GM12874 (cell line): Measurements from ENCODE around the gene NMUR1.

Source experiments
- TF ChIP-seq, protein P1 (sequence below): IDR thresholded peaks from 2 replicates; pipeline ENCODE4 v1.5.1; 2011; ENCODE audit warnings: low read depth, mild to moderate bottlenecking, control low read depth, low read length, moderate library complexity; ENCODE audit not compliant: insufficient read depth

The NMUR1 gene

DNA sequence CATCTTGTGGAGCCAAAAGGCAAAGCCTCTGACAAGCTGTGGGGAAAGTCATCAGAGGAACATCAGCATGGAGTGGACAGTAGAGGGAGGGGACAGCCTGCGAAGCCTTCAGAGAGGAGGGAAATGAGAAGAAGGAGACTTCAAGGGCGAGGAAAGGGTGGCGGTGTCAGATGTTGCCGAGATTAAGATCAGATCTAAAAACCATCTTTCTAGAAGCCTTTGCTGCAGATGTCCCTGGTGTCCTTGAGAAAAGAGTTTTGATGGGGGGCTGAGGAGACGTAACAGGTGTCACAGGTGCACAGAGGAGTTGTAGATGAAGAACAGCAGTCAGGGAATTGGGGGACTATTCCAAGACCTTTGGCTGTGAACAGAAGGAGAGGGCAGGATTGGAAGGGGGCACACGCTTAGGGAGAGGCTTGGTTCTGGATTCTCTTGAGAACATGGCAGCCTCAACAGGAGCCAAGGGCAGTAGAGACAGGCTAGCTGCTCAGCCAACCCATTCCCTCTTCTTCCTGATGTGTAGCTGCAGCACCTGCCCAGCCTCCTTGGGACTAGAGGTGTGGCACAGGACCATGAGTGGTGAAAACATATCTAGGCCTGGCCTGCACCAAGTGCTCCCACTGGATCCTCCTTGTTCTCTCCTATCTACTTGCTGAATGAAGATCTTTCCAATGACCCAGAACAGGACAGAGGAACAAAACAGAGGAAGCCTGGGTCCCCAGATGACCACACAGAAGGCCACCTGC, 43.2 kb downstream of the NMUR1 start:
- TF ChIP-seq, protein P1, sequence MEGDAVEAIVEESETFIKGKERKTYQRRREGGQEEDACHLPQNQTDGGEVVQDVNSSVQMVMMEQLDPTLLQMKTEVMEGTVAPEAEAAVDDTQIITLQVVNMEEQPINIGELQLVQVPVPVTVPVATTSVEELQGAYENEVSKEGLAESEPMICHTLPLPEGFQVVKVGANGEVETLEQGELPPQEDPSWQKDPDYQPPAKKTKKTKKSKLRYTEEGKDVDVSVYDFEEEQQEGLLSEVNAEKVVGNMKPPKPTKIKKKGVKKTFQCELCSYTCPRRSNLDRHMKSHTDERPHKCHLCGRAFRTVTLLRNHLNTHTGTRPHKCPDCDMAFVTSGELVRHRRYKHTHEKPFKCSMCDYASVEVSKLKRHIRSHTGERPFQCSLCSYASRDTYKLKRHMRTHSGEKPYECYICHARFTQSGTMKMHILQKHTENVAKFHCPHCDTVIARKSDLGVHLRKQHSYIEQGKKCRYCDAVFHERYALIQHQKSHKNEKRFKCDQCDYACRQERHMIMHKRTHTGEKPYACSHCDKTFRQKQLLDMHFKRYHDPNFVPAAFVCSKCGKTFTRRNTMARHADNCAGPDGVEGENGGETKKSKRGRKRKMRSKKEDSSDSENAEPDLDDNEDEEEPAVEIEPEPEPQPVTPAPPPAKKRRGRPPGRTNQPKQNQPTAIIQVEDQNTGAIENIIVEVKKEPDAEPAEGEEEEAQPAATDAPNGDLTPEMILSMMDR = no peak

DNA sequence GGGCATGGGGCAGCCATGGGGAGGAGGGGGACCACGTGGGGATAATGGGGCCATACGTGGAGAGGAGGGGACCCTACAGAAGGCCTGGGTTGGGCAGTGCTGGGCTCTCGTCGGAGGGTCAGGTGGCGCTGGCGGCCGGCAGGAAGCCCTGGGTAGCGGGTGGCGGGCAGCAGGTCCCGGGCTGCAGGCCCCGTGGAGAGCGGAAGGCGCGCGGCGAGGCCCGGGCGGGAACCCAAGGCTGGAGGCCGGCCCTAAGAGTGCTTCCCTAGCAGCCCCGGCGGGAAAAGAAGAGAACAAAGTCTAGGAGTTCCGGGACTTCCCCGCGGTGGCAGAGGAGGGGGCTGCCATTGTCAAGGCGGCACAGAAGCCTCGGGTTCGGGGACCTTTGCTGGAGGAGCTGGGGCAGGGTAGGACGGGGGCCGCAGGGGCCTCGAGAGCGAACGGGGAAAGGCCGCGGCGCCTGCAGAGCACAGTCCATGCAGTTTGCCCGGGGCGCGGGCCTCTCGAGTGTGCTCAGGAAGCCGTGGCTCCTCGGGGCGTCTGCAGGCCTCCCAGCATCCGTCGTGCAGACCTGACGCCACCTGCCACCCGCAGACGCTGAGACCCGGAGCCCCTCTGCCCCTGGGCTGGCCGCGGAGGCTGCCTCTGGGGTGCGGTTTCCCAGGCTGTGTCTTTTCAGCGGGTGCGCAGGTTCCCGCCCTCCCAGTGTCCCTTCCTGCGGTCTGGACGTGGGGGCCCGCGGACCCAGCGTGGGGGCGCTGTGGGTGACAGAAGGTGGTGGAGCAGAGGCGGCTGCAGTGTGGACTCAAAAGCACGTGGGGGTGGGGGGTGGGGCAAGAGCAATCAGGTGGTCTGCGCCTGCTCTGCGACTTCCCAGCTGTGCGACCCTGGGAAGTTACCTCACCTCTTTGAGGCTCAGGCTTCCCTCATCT, 46.6 kb downstream of the NMUR1 start:
- TF ChIP-seq, protein P1 = no peak

DNA sequence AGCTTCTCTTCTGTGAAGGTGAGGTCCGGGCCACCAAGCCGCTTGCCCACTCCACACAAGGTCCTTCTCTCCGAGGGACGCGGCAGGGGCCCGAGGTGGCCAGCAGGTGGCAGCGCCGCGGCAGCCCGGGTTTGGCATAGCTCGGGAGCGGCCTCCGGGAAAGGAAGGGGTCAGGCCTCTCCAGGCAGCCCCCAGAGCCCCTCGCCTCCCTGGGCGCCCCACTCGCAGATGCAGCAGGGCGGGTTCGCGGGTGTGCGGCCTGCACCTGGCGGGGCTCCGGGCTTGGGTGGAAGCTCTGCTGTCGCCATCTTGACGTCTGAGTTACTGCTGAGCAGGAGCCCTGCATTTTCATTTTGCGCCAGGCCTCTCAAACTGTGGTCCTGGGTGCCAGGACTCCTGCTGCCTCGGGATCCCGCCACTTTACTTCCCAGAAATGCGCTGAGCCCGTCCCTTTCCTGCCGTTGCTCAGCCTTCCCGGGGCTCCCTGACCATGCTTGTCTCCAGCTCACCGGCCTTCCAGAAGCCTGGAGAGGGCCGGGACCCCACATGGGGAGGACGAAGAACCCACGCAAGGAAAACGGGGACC, 47.3 kb downstream of the NMUR1 start:
- TF ChIP-seq, protein P1 = peak; percentile 93

DNA sequence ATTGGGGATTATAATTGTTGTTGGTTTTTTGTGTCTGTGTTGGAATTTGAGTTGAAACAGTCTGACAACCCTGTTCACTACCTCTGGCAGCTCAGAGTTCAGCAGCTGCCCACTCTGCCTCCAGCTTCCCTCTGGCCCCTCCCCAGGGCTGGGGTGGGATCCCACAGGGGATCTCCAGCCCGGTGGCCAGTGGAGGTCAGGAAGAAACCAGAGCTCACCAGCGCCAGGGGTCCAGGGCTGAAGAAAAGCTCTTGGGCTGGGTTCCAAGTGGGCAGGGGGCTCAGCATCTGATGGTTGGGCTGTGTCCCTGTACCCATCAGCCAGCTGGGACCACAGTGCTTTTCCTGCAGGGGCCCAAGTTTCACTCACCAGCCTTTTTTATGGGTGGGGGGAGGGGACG, 49.5 kb downstream of the NMUR1 start:
- TF ChIP-seq, protein P1 = no peak

DNA sequence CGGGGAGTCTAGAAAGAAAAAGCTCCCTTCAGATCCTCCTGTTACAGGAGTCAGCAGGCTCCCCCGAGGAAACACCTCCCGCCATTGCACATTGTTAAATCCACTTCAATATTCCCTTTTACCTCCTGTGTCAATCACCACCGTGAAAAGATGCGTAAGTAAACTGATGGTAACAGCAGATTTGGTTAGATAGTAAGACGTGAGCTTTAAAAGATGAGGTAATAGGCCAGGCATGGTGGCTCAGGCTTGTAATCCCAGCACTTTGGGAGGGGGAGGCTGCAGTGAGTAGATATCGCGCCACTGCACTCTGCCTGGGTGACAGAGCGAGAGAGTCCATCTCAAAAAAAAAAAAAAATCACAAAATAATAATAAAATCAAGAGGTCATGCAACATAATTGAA, 50.8 kb downstream of the NMUR1 start:
- TF ChIP-seq, protein P1 = no peak

DNA sequence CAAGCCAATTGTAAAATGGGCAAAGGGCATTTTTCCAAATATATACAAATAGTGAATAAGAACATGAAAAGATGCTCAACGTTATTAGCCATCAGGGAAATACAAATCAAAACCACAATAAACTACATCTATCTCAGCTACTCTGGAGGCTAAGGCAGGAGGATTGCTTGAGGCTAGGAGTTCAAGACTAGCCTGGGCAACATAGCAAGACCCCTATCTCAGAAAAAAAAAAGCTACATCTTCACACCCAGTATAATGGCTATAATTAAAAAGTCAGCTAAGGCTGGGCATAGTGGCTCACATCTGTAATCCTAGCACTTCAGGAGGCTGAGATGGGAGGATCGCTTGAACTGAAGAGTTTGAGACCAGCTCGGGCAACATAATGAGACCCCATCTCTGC, 53.3 kb downstream of the NMUR1 start:
- TF ChIP-seq, protein P1 = no peak

DNA sequence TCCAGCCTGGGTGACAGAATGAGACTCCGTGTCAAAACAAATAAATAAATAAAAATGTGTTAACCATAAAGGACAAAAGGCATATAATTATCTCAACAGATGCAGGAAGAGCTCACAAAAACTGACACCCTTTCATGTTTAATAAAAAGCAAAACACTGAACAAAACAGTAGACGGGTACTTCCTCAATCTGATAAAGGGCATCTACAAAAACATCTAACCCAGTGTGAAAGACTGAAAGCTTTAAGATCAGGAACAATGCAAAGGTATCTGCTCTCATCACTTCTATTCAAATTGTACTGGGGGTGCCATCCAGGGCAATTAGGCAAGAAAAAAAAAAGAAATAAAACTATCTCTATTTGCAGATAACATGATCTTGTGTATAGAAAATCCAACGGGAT, 54.3 kb downstream of the NMUR1 start:
- TF ChIP-seq, protein P1 = no peak
